Spleen (tissue), 7 donors: ENCODE measurements around the gene SLC30A1.

ENCODE experiments used
- POLR2A ChIP-seq, 3 donors: fragments of 450-650 bp; IDR thresholded peaks; one replicate each; pipeline ENCODE4 v1.5.1; 2017; ENCODE audit warnings: antibody characterized with exemption in 3 of 3, mild to moderate bottlenecking in 1 of 3
- TF ChIP-seq, protein P1 (sequence below), 11 experiments: fragments of 200-600 bp in 7 of 11; fragments of 450-650 bp in 4 of 11; sonication (generic) in 4 of 11; IDR thresholded peaks in 8 of 11; conservative IDR thresholded peaks in 3 of 11; 1 replicate in 7 of 11; 2 replicates in 4 of 11; pipeline versions ENCODE4 v1.4.0 to v1.8.0; 2016 to 2021; ENCODE audit warnings: antibody characterized with exemption in 11 of 11, inconsistent platforms in 4 of 11, mild to moderate bottlenecking in 1 of 11
- donor health status: DM: no; HTN: no; CAD: no; lungs with moderate emphysema.
- donor health status: DM: no; HTN: no; CAD: no.
- donor health status: DM: no; HTN: no; CAD: no.

DNA sequence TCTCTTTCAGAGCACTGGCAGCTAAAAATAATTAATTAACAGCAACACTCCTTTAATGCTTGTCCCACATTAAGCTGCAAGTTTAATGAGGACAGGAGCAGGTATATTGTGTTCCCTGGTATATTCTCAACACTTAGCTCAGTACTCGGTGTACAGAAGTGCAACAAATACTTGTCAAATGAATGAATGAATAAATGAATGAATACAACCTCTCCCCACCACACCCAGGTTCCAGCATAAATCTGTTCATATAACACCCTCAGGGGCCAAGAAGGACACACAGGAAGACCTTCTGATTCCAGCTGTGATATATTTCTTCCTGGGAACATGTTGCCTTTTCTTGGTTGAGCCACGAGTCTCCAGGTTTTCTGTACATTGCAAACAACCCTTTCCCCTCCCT lies 48.9 kb downstream of the SLC30A1 start:
- TF ChIP-seq, protein P1, sequence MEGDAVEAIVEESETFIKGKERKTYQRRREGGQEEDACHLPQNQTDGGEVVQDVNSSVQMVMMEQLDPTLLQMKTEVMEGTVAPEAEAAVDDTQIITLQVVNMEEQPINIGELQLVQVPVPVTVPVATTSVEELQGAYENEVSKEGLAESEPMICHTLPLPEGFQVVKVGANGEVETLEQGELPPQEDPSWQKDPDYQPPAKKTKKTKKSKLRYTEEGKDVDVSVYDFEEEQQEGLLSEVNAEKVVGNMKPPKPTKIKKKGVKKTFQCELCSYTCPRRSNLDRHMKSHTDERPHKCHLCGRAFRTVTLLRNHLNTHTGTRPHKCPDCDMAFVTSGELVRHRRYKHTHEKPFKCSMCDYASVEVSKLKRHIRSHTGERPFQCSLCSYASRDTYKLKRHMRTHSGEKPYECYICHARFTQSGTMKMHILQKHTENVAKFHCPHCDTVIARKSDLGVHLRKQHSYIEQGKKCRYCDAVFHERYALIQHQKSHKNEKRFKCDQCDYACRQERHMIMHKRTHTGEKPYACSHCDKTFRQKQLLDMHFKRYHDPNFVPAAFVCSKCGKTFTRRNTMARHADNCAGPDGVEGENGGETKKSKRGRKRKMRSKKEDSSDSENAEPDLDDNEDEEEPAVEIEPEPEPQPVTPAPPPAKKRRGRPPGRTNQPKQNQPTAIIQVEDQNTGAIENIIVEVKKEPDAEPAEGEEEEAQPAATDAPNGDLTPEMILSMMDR (IDR thresholded peaks at IDR 0.05 in 8 of 11, conservative IDR thresholded peaks at IDR 0.05 in 3 of 11): no peak
- no peak for TF ChIP-seq POLR2A (IDR thresholded peaks at IDR 0.05)
